Fibroblast of lung (primary cell): ENCODE data around the gene RIPOR1.

Source experiments
- CTCF ChIP-seq, 2 donors: IDR thresholded peaks in 1 of 2; conservative IDR thresholded peaks in 1 of 2; 1 replicate in 1 of 2; 2 replicates in 1 of 2; pipeline ENCODE4 v1.5.1; 2011 to 2012; ENCODE audit warnings: low read length in 2 of 2, control low read depth in 1 of 2, inconsistent platforms in 1 of 2, low read depth in 1 of 2, mild to moderate bottlenecking in 1 of 2
- EZH2 ChIP-seq: IDR thresholded peaks from 2 replicates; pipeline ENCODE4 v1.5.1; 2012; ENCODE audit warnings: low read length, control low read depth, mild to moderate bottlenecking; ENCODE audit errors: missing control alignments

GRCh38 chr16:67544329-67544841 lies 15.8 kb downstream of the RIPOR1 start:
- TF ChIP-seq CTCF (conservative IDR thresholded peaks at IDR 0.05 in 1 of 2, IDR thresholded peaks at IDR 0.05 in 1 of 2; ENCODE audit: low read depth in 1 of 2, low read length in 2 of 2) (no peak), EZH2 (no peak)
